ENCODE results near the gene TNFRSF9. TPM values are rescaled to one million over a fixed set of nuclear protein-coding genes. Genes with fewer than 3 reads are reported as not detected.

The TNFRSF9 gene
- total RNA-seq, 1 donor from 2014 or later, result not detected

Small RNAs within 50 kb of the gene (small RNA-seq; reads per million reads assigned to genes)
- not detected for gene RF00019 (ENCODE audit: low replicate concordance)

Other genes starting within 250 kb of the TNFRSF9 start
- 24.8 TPM for gene VAMP3, start 169.5 kb downstream of the TNFRSF9 start, total RNA-seq
- gene PER3, start 156.5 kb downstream of the TNFRSF9 start, total RNA-seq, result 3.9 TPM
- gene UTS2, start 87.8 kb downstream of the TNFRSF9 start, total RNA-seq, result not detected
- 108 TPM for gene PARK7, start 20.9 kb upstream of the TNFRSF9 start, total RNA-seq
- 10.3 TPM for gene ERRFI1, start 85.5 kb upstream of the TNFRSF9 start, total RNA-seq

Measured in temporal lobe (tissue), 2 donors.